DND-41 (cell line): Measurements from ENCODE around the gene AOC1.

Experiments used
- CTCF ChIP-seq: IDR thresholded peaks from 2 replicates; pipeline ENCODE4 v1.5.1; 2012; ENCODE audit warnings: borderline replicate concordance, low read length, moderate library complexity, mild to moderate bottlenecking; ENCODE audit not compliant: poor library complexity, severe bottlenecking; ENCODE audit errors: extremely low read depth
- EZH2 ChIP-seq: IDR thresholded peaks from 3 replicates; pipeline ENCODE4 v1.6.1; 2012; ENCODE audit warnings: borderline replicate concordance, low read depth, mild to moderate bottlenecking, moderate library complexity, low read length, inconsistent platforms; ENCODE audit not compliant: severe bottlenecking

GRCh38 chr7:150890853-150891584 is 38.7 kb downstream of the AOC1 start:
- TF ChIP-seq CTCF = no peak
- no peak for TF ChIP-seq EZH2
